HepG2 (cell line): ENCODE results near the gene MFF. TPM values are rescaled to one million over a fixed set of nuclear protein-coding genes. Genes with fewer than 3 reads are reported as not detected.

Source experiments
- ATAC-seq: fragments of 200-7000 bp; cut with Tn5 transposase; 3 replicates; pipeline ENCODE4 v1.9.1; 2020; ENCODE audit warnings: mild to moderate bottlenecking, moderate library complexity
- BruUV-seq: library from RNA; stranded (reverse); fragments of 400-500 nt; replicated peaks from 2 replicates; lab custom pipeline; 2021; lab: Mats Ljungman, UMichigan
- CTCF ChIA-PET: fragments of 300-600 bp; formaldehyde crosslinking; extraction: SDS; loops from one replicate; lab custom pipeline; 2021; ENCODE audit warnings: low total read pairs, inconsistent platforms, low intra/inter-chr PET ratio; lab: Yijun Ruan, JAX
- POLR2A ChIA-PET: fragments of 350-600 bp; sonication (Branson Sonifier 250); formaldehyde crosslinking; loops from one replicate; lab custom pipeline; 2020; ENCODE audit warnings: antibody characterized with exemption, inconsistent platforms; lab: Yijun Ruan, JAX
- DNase-seq: peaks from one replicate; pipeline ENCODE4 v3.0.0-alpha.2; 2015; ENCODE audit warnings: low spot score
- FAIRE-seq: peaks from 3 replicates; lab custom pipeline; 2011; peaks lifted over from hg19 to GRCh38; lab: Jason Lieb, UNC
- H2AFZ ChIP-seq: one replicate; pipeline ENCODE4 v1.6.1; 2011; ENCODE audit warnings: low read length, inconsistent platforms
- H3K27ac ChIP-seq: fragments of 300-600 bp; 3 replicates; pipeline ENCODE4 v1.8.0; 2011; ENCODE audit warnings: mixed run types, mild to moderate bottlenecking, mixed read lengths, low read length, inconsistent platforms; ENCODE audit not compliant: insufficient read depth; ENCODE audit errors: extremely low read length
- H3K27me3 ChIP-seq, 2 experiments: fragments of 200-600 bp in 1 of 2; 2 replicates in 1 of 2; 3 replicates in 1 of 2; pipeline versions ENCODE4 v1.6.0 to v1.8.0; 2011; ENCODE audit warnings: low read length in 2 of 2, mild to moderate bottlenecking in 2 of 2, moderate library complexity in 2 of 2, inconsistent platforms in 1 of 2; ENCODE audit not compliant: insufficient read depth in 2 of 2, control insufficient read depth in 1 of 2
- H3K36me3 ChIP-seq, 2 experiments: fragments of 200-600 bp in 1 of 2; replicated peaks in 1 of 2; 2 replicates in 1 of 2; 3 replicates in 1 of 2; pipeline versions ENCODE4 v1.5.1 to v1.8.0; 2011; ENCODE audit warnings: low read length in 2 of 2, inconsistent platforms in 1 of 2; ENCODE audit not compliant: insufficient read depth in 2 of 2, control insufficient read depth in 1 of 2
- H3K4me1 ChIP-seq: 2 replicates; pipeline ENCODE4 v1.5.1; 2012; ENCODE audit warnings: low read length, inconsistent platforms; ENCODE audit not compliant: insufficient read depth
- H3K4me2 ChIP-seq: 2 replicates; pipeline ENCODE4 v1.6.0; 2011; ENCODE audit warnings: low read depth, low read length, inconsistent platforms
- H3K4me3 ChIP-seq, 3 experiments: fragments of 200-600 bp in 1 of 3; sonication (generic), shearing (Covaris generic) in 1 of 3; replicated peaks in 1 of 3; 2 replicates each; pipeline ENCODE4 v1.5.1; 2011 to 2016; ENCODE audit warnings: low read length in 3 of 3, inconsistent platforms in 2 of 3, low read depth in 2 of 3, mild to moderate bottlenecking in 2 of 3, control low read depth in 1 of 3, mixed read lengths in 1 of 3; ENCODE audit not compliant: insufficient read depth in 1 of 3
- H3K79me2 ChIP-seq: one replicate; pipeline ENCODE4 v1.6.1; 2011; ENCODE audit warnings: low read length, inconsistent platforms; ENCODE audit not compliant: insufficient read depth
- H3K9ac ChIP-seq: 2 replicates; pipeline ENCODE4 v1.6.0; 2011; ENCODE audit warnings: mild to moderate bottlenecking, low read depth, low read length, inconsistent platforms; ENCODE audit not compliant: insufficient read depth
- H3K9me3 ChIP-seq: 2 replicates; pipeline ENCODE4 v1.5.1; 2012; ENCODE audit warnings: mild to moderate bottlenecking, low read length
- H4K20me1 ChIP-seq: 2 replicates; pipeline ENCODE4 v1.6.0; 2011; ENCODE audit warnings: inconsistent platforms, mild to moderate bottlenecking, low read length, moderate library complexity; ENCODE audit not compliant: insufficient read depth
- IRF2 ChIP-seq: IDR thresholded peaks from 2 replicates; pipeline ENCODE4 v1.6.1; 2018; ENCODE audit warnings: missing genetic modification reagents, missing compliant biosample characterization
- ONECUT2 ChIP-seq: sonication (generic); formaldehyde crosslinking; IDR thresholded peaks from 2 replicates; pipeline ENCODE4 v1.4.0; 2020; ENCODE audit warnings: missing genetic modification reagents
- SMYD3 ChIP-seq: sonication (generic); formaldehyde crosslinking; IDR thresholded peaks from 2 replicates; pipeline ENCODE4 v1.8.1; 2023; ENCODE audit warnings: mild to moderate bottlenecking, missing genetic modification reagents
- ZNF737 ChIP-seq: sonication (generic); formaldehyde crosslinking; IDR thresholded peaks from 2 replicates; pipeline ENCODE4 v1.5.0; 2020; ENCODE audit warnings: missing genetic modification reagents, mild to moderate bottlenecking, borderline replicate concordance
- ZNF841 ChIP-seq: sonication (generic); formaldehyde crosslinking; IDR thresholded peaks from 2 replicates; pipeline ENCODE4 v1.8.1; 2023; ENCODE audit warnings: missing genetic modification reagents, borderline replicate concordance
- WGBS: methylation state at CpG from one replicate; pipeline ENCODE4 v1.1.6; 2017; ENCODE audit warnings: low lambda C conversion rate; 5-methylcytosine and 5-hydroxymethylcytosine counted together
- in situ Hi-C: cut with HindIII; loops from 2 replicates; pipeline ENCODE4 v1.10.0; 2017; ENCODE audit warnings: low pct_unique_long_range_greater_than_20kb; ENCODE audit not compliant: extremely low pct_ligation_motif_present
- intact Hi-C: fragments of 100-400 bp; cut with micrococcal nuclease; formaldehyde crosslinking; loops from one replicate; pipeline ENCODE4 v1.10.0; 2022; ENCODE audit not compliant: unreplicated experiment
- polyA plus RNA-seq, 8 experiments: library from polyadenylated mRNA; depleted of rRNA in 3 of 8; stranded (reverse) in 7 of 8; unstranded in 1 of 8; fragments of >200 nt; fragmentation: Illumina TruSeq in 4 of 8; extraction: Trizol in 4 of 8; gene quantifications; 2 replicates each; pipeline versions ENCODE4 v1.2.1 to v1.2.3, GENCODE V29; 2011 to 2016; ENCODE audit warnings: low read depth in 4 of 8, missing spikeins in 1 of 8, mixed read lengths in 1 of 8; ENCODE audit not compliant: insufficient read depth in 1 of 8
- total RNA-seq, 5 experiments: library from RNA; depleted of rRNA; stranded (reverse); fragments of >200 nt; fragmentation: Illumina TruSeq; extraction: Trizol; gene quantifications; 2 replicates each; pipeline ENCODE4 v1.2.3, GENCODE V29; 2016; ENCODE audit warnings: low read depth in 1 of 5
- TF ChIP-seq, protein P1 (sequence below): sonication (generic); formaldehyde crosslinking; IDR thresholded peaks from 2 replicates; pipeline ENCODE4 v1.4.0; 2020; ENCODE audit warnings: missing genetic modification reagents, borderline replicate concordance
- TF ChIP-seq, protein P2 (sequence below): sonication (generic); formaldehyde crosslinking; IDR thresholded peaks from 2 replicates; pipeline ENCODE4 v1.4.0; 2020; ENCODE audit warnings: mild to moderate bottlenecking, low read depth, missing genetic modification reagents
- TF ChIP-seq, protein P3 (sequence below): sonication (generic); formaldehyde crosslinking; IDR thresholded peaks from 2 replicates; pipeline ENCODE4 v1.4.0; 2020; ENCODE audit warnings: low read depth, mild to moderate bottlenecking, missing genetic modification reagents

Gene MFF
- total and polyA plus RNA-seq, 2 of the 13 experiments (the other 11 are each of a cell fraction or from before 2014, with no cell fraction given), result 81.9 to 156 TPM

DNA sequence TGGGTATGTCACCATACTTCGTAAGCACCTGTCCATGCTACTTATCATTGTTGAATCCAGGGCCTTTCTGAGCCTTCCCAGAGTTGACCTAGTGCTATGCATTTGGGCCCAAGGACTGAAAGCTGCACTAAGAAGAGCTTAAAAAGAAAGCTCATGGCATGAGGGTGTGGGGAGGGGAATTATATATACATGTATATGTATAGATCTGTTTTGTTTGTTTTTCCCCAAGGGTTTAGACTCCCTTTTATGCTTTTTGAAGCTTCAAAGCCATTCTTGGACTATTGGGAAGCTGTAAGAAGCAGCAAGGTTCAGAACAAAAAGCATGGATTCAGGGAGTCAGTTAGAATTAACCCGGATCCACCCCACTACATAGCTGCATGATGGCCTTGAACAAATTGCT lies 23.3 kb downstream of the MFF start (continued):
- TF ChIP-seq, protein P1, sequence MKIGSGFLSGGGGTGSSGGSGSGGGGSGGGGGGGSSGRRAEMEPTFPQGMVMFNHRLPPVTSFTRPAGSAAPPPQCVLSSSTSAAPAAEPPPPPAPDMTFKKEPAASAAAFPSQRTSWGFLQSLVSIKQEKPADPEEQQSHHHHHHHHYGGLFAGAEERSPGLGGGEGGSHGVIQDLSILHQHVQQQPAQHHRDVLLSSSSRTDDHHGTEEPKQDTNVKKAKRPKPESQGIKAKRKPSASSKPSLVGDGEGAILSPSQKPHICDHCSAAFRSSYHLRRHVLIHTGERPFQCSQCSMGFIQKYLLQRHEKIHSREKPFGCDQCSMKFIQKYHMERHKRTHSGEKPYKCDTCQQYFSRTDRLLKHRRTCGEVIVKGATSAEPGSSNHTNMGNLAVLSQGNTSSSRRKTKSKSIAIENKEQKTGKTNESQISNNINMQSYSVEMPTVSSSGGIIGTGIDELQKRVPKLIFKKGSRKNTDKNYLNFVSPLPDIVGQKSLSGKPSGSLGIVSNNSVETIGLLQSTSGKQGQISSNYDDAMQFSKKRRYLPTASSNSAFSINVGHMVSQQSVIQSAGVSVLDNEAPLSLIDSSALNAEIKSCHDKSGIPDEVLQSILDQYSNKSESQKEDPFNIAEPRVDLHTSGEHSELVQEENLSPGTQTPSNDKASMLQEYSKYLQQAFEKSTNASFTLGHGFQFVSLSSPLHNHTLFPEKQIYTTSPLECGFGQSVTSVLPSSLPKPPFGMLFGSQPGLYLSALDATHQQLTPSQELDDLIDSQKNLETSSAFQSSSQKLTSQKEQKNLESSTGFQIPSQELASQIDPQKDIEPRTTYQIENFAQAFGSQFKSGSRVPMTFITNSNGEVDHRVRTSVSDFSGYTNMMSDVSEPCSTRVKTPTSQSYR (CRISPR knock-in tag), result no peak
- TF ChIP-seq, protein P2, sequence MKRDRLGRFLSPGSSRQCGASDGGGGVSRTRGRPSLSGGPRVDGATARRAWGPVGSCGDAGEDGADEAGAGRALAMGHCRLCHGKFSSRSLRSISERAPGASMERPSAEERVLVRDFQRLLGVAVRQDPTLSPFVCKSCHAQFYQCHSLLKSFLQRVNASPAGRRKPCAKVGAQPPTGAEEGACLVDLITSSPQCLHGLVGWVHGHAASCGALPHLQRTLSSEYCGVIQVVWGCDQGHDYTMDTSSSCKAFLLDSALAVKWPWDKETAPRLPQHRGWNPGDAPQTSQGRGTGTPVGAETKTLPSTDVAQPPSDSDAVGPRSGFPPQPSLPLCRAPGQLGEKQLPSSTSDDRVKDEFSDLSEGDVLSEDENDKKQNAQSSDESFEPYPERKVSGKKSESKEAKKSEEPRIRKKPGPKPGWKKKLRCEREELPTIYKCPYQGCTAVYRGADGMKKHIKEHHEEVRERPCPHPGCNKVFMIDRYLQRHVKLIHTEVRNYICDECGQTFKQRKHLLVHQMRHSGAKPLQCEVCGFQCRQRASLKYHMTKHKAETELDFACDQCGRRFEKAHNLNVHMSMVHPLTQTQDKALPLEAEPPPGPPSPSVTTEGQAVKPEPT (CRISPR knock-in tag), result no peak

DNA sequence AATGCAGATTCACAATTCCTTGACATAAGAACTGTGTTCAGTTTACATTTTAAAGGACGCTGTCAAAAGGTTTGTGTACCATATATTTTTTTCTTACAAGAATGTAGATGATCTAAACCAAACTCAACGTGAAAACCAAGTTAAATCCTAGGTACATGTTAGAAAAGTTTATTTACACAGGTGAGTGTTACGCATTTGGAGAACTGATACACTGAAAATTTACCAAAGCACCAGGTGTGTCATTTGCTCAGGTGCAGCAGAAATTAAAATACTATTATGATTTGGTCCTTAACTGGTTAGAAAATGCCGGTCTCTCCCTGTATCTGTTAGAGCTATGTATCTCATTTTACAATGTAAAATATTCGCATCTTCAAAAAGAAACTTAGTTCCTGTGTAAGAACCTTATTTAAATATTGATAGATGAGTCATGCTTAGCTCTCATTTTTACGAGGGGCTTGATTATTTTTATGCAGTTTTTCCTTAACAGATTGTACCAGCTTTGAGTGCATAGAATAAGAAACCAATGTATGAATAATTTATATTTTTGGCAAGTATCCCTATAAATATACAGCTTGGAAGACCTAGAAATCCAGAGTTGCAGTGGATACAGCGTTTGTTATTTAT lies 25.1 kb downstream of the MFF start:
- DNase-seq (no peak), FAIRE-seq (no peak), ATAC-seq (no peak)
- no peaks in the 10 kb centered on the region for H3K9me3 ChIP-seq
- no peaks in the 10 kb centered on the region for H4K20me1 ChIP-seq
- TF ChIP-seq ZNF841 (CRISPR knock-in tag) (no peak), ONECUT2 (CRISPR knock-in tag) (no peak), SMYD3 (CRISPR knock-in tag) (no peak), ZNF737 (CRISPR knock-in tag) (no peak), IRF2 (CRISPR knock-in tag) (no peak)
- TF ChIP-seq, protein P3, sequence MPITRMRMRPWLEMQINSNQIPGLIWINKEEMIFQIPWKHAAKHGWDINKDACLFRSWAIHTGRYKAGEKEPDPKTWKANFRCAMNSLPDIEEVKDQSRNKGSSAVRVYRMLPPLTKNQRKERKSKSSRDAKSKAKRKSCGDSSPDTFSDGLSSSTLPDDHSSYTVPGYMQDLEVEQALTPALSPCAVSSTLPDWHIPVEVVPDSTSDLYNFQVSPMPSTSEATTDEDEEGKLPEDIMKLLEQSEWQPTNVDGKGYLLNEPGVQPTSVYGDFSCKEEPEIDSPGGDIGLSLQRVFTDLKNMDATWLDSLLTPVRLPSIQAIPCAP (CRISPR knock-in tag), result no peak
- in situ Hi-C loops (no loop called here), intact Hi-C loops (loop anchor here (10.0 kb wide), 1 partner anchor 125 kb away; the partner anchor contains the start of gene AGFG1)
- no peak overlapping the region for H3K4me3 ChIP-seq
- no peak overlapping the region for H3K27ac ChIP-seq
- no TSS peak for BruUV-seq
- no peak overlapping the region for H2AFZ ChIP-seq
- no peaks in the 10 kb centered on the region for H3K4me1 ChIP-seq
- H3K36me3 ChIP-seq, result peaks cover 6 to 47% of the 10 kb centered on the region in 2 experiments
- WGBS, result 98% methylated on average over 7 of the region's 7 CpGs
- H3K4me2 ChIP-seq, result no peak overlapping the region
- ChIA-PET CTCF (no interaction called here), POLR2A (no interaction called here)
- H3K79me2 ChIP-seq, result no peaks in the 10 kb centered on the region
- no peaks in the 10 kb centered on the region for H3K27me3 ChIP-seq
- H3K9ac ChIP-seq, result no peak overlapping the region
